ENCODE results near the gene ABCB10. TPM values are rescaled to one million over a fixed set of nuclear protein-coding genes. Genes with fewer than 3 reads are reported as not detected.

The ABCB10 gene
- total RNA-seq, result 12.4 and 13.4 TPM in 2 replicates

DNA sequence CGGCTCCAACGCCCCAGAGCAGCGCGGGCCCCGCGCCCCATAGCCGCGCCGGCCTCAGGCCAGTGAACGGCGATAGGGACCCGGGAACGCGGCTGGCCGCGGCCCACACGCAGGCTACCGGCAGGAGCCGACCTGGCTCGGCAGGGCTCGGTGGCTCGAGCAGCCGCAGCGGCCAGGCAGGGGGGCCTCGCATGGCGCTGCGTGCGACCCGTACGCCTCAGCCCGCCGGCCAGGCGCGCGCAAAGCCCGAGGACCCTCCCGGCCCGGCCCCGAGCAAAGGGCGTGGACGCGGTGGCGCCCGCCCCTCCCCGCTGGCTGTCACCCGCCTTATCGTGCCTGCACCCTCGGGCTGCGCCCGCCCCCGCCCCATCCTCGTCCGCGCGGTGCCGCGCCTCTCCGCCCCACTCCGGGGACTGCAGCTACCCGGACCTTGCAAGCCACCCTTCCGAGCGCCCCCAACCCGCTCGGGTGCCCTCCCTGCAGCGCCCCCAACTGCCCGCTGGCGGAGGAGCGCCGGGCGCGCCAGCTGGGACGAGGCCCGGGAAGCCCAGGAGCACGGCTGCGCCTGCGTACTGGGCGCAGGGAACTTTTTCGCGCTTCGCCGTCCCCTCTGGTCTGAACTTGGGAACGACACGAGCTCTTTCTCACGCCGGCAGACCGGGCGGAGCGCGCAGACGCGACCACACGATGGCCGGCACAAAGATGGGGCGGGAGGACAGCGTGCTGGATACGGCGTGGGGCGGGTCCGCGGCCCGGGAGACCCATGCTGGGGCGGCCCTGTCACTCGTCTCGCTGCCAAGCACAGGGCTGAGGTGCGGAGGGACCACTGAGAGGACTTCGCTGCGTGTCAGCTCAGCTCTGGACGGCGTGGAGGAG, at the start of gene ABCB10:
ABCB10 (minus strand) TSS at position 248 of the 876 bp plus-strand sequence; CDS start at position 193, 55 bp downstream.
- TF ChIP-seq, protein P1, sequence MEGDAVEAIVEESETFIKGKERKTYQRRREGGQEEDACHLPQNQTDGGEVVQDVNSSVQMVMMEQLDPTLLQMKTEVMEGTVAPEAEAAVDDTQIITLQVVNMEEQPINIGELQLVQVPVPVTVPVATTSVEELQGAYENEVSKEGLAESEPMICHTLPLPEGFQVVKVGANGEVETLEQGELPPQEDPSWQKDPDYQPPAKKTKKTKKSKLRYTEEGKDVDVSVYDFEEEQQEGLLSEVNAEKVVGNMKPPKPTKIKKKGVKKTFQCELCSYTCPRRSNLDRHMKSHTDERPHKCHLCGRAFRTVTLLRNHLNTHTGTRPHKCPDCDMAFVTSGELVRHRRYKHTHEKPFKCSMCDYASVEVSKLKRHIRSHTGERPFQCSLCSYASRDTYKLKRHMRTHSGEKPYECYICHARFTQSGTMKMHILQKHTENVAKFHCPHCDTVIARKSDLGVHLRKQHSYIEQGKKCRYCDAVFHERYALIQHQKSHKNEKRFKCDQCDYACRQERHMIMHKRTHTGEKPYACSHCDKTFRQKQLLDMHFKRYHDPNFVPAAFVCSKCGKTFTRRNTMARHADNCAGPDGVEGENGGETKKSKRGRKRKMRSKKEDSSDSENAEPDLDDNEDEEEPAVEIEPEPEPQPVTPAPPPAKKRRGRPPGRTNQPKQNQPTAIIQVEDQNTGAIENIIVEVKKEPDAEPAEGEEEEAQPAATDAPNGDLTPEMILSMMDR (IDR thresholded peaks at IDR 0.05; ENCODE audit: extremely low read depth, low read depth, low read length), result peak; percentile 69
- Histone ChIP-seq H3K27ac (ENCODE audit: low read depth, low read length) (peak within 1 kb of the TSS; percentile 51), H3K4me2 (ENCODE audit: insufficient read depth, low read length) (peak within 1 kb of the TSS; percentile 93), H2AFZ (ENCODE audit: low read length) (peak within 1 kb of the TSS; percentile 98), H4K20me1 (ENCODE audit: insufficient read depth, low read length) (peaks cover 20% of the 10 kb centered on the region), H3K27me3 (ENCODE audit: insufficient read depth, low read length) (no peaks in the 10 kb centered on the region), H3K79me2 (ENCODE audit: insufficient read depth, low read length) (peaks cover 40% of the 10 kb centered on the region), H3K4me1 (ENCODE audit: insufficient read depth, low read length) (peaks cover 9% of the 10 kb centered on the region), H3K36me3 (ENCODE audit: insufficient read depth, low read length) (no peaks in the 10 kb centered on the region), H3K4me3 (ENCODE audit: insufficient read depth, low read length) (peak within 1 kb of the TSS; percentile 90), H3K9me3 (ENCODE audit: low read depth, low read length) (no peaks in the 10 kb centered on the region)
- peak; percentile 100 for DNase-seq (ENCODE audit: insufficient read length, low spot score, missing footprints)

DNA sequence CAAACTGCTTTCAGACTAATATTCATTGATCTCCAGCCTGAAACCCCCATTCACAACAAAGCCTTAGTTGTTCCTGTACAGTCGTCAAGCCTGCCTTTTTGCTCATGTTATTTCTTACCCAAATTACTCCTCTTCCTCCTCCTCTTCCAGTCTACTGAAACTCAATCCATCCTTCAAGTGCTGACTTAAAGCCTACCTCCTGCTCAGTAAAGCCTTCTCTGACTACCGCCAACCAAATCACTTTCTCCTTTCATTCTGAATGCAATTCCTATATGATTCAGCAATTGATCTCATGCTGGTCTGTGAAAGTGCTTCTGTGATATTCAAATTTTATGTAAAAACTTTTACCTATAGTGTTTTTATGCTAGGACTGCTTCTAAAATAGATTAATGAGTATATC, 48.9 kb upstream of the ABCB10 start:
- H3K36me3 ChIP-seq (ENCODE audit: insufficient read depth, low read length), result peaks cover 84% of the 10 kb centered on the region

DNA sequence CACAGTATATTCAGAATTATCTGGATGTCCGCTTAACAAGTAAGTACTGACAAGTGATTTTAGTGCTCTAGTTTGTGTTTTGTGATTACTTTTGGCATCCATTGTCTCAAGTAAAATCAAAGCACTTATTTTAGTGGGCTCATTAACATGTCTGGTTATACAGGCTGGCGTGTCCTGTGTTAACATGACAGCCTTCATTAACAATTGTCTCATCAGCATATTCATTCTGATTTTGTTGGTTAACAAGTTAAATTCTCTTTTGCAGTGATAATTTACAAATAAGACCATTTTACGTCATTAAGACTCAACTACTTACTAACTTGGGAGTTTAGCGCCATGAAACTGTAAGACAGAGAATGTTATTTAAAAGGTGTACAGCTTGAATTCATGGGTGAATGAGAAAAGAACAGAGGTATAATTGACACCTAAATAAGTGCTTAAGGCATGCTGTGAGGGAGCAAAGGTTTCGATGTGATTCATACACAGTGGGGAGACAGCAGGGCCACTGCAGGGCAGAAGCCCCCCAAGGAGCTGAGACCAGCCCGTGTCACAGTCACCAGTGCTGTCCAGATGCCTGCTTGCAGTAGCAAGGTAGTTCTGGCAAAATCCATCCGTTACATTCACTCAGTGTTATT, 45.0 kb upstream of the ABCB10 start:
- Histone ChIP-seq H3K9me3 (ENCODE audit: low read depth, low read length) (no peaks in the 10 kb centered on the region), H3K4me2 (ENCODE audit: insufficient read depth, low read length) (no peak overlapping the region), H3K4me3 (ENCODE audit: insufficient read depth, low read length) (no peak overlapping the region), H3K4me1 (ENCODE audit: insufficient read depth, low read length) (no peaks in the 10 kb centered on the region), H3K79me2 (ENCODE audit: insufficient read depth, low read length) (peaks cover 25% of the 10 kb centered on the region), H2AFZ (ENCODE audit: low read length) (no peak overlapping the region), H3K27ac (ENCODE audit: low read depth, low read length) (no peak overlapping the region), H4K20me1 (ENCODE audit: insufficient read depth, low read length) (no peaks in the 10 kb centered on the region), H3K36me3 (ENCODE audit: insufficient read depth, low read length) (peaks cover 75% of the 10 kb centered on the region), H3K27me3 (ENCODE audit: insufficient read depth, low read length) (no peaks in the 10 kb centered on the region)
- TF ChIP-seq, protein P1 (IDR thresholded peaks at IDR 0.05; ENCODE audit: extremely low read depth, low read depth, low read length), result no peak
- DNase-seq (ENCODE audit: insufficient read length, low spot score, missing footprints), result no peak

More for the DNA sequence above, 48.9 kb upstream of the ABCB10 start:
- no peaks in the 10 kb centered on the region for H3K27me3 ChIP-seq (ENCODE audit: insufficient read depth, low read length)
- H2AFZ ChIP-seq (ENCODE audit: low read length), result no peak overlapping the region
- TF ChIP-seq, protein P1 (IDR thresholded peaks at IDR 0.05; ENCODE audit: extremely low read depth, low read depth, low read length), result no peak
- H3K4me3 ChIP-seq (ENCODE audit: insufficient read depth, low read length), result no peak overlapping the region
- H3K27ac ChIP-seq (ENCODE audit: low read depth, low read length), result no peak overlapping the region
- no peaks in the 10 kb centered on the region for H4K20me1 ChIP-seq (ENCODE audit: insufficient read depth, low read length)
- H3K4me1 ChIP-seq (ENCODE audit: insufficient read depth, low read length), result no peaks in the 10 kb centered on the region
- DNase-seq (ENCODE audit: insufficient read length, low spot score, missing footprints), result no peak
- peaks cover 4% of the 10 kb centered on the region for H3K79me2 ChIP-seq (ENCODE audit: insufficient read depth, low read length)
- H3K9me3 ChIP-seq (ENCODE audit: low read depth, low read length), result no peaks in the 10 kb centered on the region
- no peak overlapping the region for H3K4me2 ChIP-seq (ENCODE audit: insufficient read depth, low read length)

DNA sequence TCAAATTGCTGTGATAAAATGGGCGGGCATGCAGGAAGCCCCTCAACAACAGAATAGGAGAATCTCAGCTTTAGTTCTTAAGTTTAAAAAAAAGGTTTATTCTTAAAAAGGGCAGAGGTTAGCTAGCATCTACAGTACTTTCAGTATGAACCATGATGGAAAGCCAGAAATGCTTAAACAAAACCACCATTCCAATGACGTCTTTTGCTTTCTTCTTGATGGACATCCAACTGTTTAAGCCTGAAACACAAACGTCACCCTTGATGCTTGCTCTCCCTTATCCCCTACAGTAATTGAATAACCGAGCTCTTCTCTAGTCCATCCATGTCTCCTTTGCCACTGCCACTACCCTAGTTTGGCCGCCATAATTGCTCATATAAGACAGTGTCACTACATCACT, 41.7 kb upstream of the ABCB10 start:
- H3K36me3 ChIP-seq (ENCODE audit: insufficient read depth, low read length), result peaks cover 43% of the 10 kb centered on the region
- H4K20me1 ChIP-seq (ENCODE audit: insufficient read depth, low read length), result peaks cover 15% of the 10 kb centered on the region
- no peaks in the 10 kb centered on the region for H3K27me3 ChIP-seq (ENCODE audit: insufficient read depth, low read length)
- no peak overlapping the region for H2AFZ ChIP-seq (ENCODE audit: low read length)
- no peak overlapping the region for H3K4me2 ChIP-seq (ENCODE audit: insufficient read depth, low read length)
- H3K4me1 ChIP-seq (ENCODE audit: insufficient read depth, low read length), result peaks cover 22% of the 10 kb centered on the region
- no peak overlapping the region for H3K27ac ChIP-seq (ENCODE audit: low read depth, low read length)
- DNase-seq (ENCODE audit: insufficient read length, low spot score, missing footprints), result no peak
- H3K9me3 ChIP-seq (ENCODE audit: low read depth, low read length), result no peaks in the 10 kb centered on the region
- TF ChIP-seq, protein P1 (IDR thresholded peaks at IDR 0.05; ENCODE audit: extremely low read depth, low read depth, low read length), result no peak
- H3K4me3 ChIP-seq (ENCODE audit: insufficient read depth, low read length), result no peak overlapping the region
- H3K79me2 ChIP-seq (ENCODE audit: insufficient read depth, low read length), result peaks cover 37% of the 10 kb centered on the region
